OCI-LY3 (cell line): ENCODE measurements around the gene OGT.

Source experiments
- CTCF ChIP-seq: fragments of 200-600, 300-600 bp; sonication (generic); IDR thresholded peaks from 2 replicates; pipeline ENCODE4 v1.5.1; 2014; ENCODE audit warnings: antibody characterized with exemption, low read length, low read depth
- EZH2phosphoT487 ChIP-seq: fragments of 200-600 bp; shearing (Covaris generic); IDR thresholded peaks from 2 replicates; pipeline ENCODE4 v1.6.1; 2018; ENCODE audit warnings: antibody characterized with exemption, mixed run types, low read depth

- no peak for TF ChIP-seq CTCF
- no peak for TF ChIP-seq EZH2phosphoT487
Observed at GRCh38 chrX:71515038-71515396, 17.9 kb upstream of the OGT start.
